Measurements from ENCODE around the gene UBL7.

Gene UBL7

DNA sequence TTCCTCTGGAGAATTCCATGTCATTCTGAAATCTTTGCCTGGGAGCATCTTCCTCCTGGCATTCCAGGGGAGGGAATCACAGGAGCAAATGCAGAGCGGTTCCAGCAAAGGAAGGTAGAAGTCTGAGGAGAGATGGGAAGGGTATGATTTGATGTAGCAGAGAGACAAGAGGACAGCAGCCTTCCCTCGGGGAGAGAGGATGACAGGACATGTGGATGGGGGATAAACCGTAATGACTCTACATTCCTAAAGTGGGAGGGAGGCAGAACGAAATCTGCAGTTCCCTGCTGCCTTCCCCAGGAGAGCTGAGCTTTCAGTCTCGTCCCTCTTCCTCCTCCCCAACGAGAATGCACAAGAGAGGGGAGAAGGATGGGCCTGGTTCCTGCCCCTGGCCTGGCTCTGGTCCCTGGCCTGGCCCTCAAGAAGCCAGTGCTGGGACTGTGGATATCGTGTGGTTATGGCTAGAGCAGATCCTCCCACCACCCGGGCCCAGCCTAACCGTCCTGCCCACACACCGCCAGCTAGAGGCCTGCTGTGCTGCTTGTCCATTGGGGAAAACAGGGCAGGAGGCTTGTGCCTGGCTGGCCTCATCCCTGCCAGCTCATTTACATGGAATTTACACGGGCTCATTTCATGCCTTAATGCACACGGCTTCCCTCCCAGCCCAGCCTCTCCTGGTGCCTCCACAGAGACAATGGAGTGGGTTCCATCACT is 53.8 kb downstream of the UBL7 start:
- no peak overlapping the region for H3K27ac ChIP-seq (replicated peaks)
- TF ChIP-seq GABPA (IDR thresholded peaks at IDR 0.05; ENCODE audit: low read depth) (no peak), SPI1 (IDR thresholded peaks at IDR 0.05; ENCODE audit: borderline replicate concordance, low read depth) (no peak)
- DNase-seq (ENCODE audit: low read depth in 1 of 2, low spot score in 1 of 2) = no peak

DNA sequence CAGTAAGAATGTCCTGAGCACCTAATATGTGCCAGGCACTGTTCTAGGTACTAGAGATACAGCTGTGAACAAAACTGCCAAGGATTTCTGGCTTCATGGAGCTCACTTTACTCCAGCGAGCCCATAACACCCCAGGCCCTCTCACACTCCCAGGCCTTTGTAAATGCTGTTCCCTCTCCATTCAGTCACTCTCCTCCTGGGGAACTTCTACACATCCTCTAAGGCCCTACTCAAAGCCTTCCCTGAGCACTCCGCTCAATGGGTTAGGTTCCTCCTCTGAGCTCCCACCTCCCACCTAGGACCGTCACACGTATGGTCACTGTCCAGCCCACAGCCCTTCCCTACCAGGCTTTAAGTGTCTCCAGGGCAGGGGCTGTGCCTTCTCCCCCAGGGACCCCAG is 54.4 kb downstream of the UBL7 start:
- Histone ChIP-seq H3K27ac (replicated peaks) (no peak overlapping the region), H3K27me3 (ENCODE audit: insufficient read depth, poor library complexity, severe bottlenecking) (no peaks in the 10 kb centered on the region), H3K4me3 (replicated peaks; ENCODE audit: insufficient read depth, low read length) (no peak overlapping the region)
- TF ChIP-seq, protein P1, sequence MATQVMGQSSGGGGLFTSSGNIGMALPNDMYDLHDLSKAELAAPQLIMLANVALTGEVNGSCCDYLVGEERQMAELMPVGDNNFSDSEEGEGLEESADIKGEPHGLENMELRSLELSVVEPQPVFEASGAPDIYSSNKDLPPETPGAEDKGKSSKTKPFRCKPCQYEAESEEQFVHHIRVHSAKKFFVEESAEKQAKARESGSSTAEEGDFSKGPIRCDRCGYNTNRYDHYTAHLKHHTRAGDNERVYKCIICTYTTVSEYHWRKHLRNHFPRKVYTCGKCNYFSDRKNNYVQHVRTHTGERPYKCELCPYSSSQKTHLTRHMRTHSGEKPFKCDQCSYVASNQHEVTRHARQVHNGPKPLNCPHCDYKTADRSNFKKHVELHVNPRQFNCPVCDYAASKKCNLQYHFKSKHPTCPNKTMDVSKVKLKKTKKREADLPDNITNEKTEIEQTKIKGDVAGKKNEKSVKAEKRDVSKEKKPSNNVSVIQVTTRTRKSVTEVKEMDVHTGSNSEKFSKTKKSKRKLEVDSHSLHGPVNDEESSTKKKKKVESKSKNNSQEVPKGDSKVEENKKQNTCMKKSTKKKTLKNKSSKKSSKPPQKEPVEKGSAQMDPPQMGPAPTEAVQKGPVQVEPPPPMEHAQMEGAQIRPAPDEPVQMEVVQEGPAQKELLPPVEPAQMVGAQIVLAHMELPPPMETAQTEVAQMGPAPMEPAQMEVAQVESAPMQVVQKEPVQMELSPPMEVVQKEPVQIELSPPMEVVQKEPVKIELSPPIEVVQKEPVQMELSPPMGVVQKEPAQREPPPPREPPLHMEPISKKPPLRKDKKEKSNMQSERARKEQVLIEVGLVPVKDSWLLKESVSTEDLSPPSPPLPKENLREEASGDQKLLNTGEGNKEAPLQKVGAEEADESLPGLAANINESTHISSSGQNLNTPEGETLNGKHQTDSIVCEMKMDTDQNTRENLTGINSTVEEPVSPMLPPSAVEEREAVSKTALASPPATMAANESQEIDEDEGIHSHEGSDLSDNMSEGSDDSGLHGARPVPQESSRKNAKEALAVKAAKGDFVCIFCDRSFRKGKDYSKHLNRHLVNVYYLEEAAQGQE (IDR thresholded peaks at IDR 0.05; ENCODE audit: insufficient replicate concordance, low read depth) = no peak
- TF ChIP-seq POLR2AphosphoS5 (IDR thresholded peaks at IDR 0.05; ENCODE audit: low read depth) (no peak), GABPA (IDR thresholded peaks at IDR 0.05; ENCODE audit: low read depth) (no peak), SPI1 (IDR thresholded peaks at IDR 0.05; ENCODE audit: borderline replicate concordance, low read depth) (no peak)
- DNase-seq (ENCODE audit: low read depth in 1 of 2, low spot score in 1 of 2) = no peak

More for the DNA sequence above, 53.8 kb downstream of the UBL7 start:
- Histone ChIP-seq H3K27me3 (ENCODE audit: insufficient read depth, poor library complexity, severe bottlenecking) (no peaks in the 10 kb centered on the region), H3K4me3 (replicated peaks; ENCODE audit: insufficient read depth, low read length) (no peak overlapping the region)

- no peak overlapping the region for H3K27ac ChIP-seq (replicated peaks)
- no peak for TF ChIP-seq POLR2AphosphoS5 (IDR thresholded peaks at IDR 0.05; ENCODE audit: low read depth)
- no peak for TF ChIP-seq SPI1 (IDR thresholded peaks at IDR 0.05; ENCODE audit: borderline replicate concordance, low read depth)
- no peak for TF ChIP-seq GABPA (IDR thresholded peaks at IDR 0.05; ENCODE audit: low read depth)
- TF ChIP-seq, protein P2, sequence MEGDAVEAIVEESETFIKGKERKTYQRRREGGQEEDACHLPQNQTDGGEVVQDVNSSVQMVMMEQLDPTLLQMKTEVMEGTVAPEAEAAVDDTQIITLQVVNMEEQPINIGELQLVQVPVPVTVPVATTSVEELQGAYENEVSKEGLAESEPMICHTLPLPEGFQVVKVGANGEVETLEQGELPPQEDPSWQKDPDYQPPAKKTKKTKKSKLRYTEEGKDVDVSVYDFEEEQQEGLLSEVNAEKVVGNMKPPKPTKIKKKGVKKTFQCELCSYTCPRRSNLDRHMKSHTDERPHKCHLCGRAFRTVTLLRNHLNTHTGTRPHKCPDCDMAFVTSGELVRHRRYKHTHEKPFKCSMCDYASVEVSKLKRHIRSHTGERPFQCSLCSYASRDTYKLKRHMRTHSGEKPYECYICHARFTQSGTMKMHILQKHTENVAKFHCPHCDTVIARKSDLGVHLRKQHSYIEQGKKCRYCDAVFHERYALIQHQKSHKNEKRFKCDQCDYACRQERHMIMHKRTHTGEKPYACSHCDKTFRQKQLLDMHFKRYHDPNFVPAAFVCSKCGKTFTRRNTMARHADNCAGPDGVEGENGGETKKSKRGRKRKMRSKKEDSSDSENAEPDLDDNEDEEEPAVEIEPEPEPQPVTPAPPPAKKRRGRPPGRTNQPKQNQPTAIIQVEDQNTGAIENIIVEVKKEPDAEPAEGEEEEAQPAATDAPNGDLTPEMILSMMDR (IDR thresholded peaks at IDR 0.05; ENCODE audit: insufficient read depth, low read length) = no peak
- TF ChIP-seq, protein P1 (IDR thresholded peaks at IDR 0.05; ENCODE audit: insufficient replicate concordance, low read depth) = no peak
- H3K27me3 ChIP-seq (ENCODE audit: insufficient read depth, poor library complexity, severe bottlenecking) = no peaks in the 10 kb centered on the region
- no peak overlapping the region for H3K4me3 ChIP-seq (replicated peaks; ENCODE audit: insufficient read depth, low read length)
- DNase-seq (ENCODE audit: low read depth in 1 of 2, low spot score in 1 of 2) = no peak
Observed at GRCh38 chr15:74405823-74406222, 55.1 kb downstream of the UBL7 start.

GRCh38 chr15:74403991-74404563 is 56.9 kb downstream of the UBL7 start:
- peak overlapping the region; percentile 62 for H3K27ac ChIP-seq (replicated peaks)
- TF ChIP-seq, protein P1 (IDR thresholded peaks at IDR 0.05; ENCODE audit: insufficient replicate concordance, low read depth) = no peak
- 0 out of 2 replicates have a peak, but pooled peaks have one; percentile 37 for TF ChIP-seq SPI1 (IDR thresholded peaks at IDR 0.05; ENCODE audit: borderline replicate concordance, low read depth)
- H3K27me3 ChIP-seq (ENCODE audit: insufficient read depth, poor library complexity, severe bottlenecking) = no peaks in the 10 kb centered on the region
- H3K4me3 ChIP-seq (replicated peaks; ENCODE audit: insufficient read depth, low read length) = no peak overlapping the region
- peak; percentile 35 to 63 for DNase-seq (ENCODE audit: low read depth in 1 of 2, low spot score in 1 of 2)
